Hepatocyte (in vitro differentiated cells): ENCODE data around the gene BBOX1. TPM values are rescaled to one million over a fixed set of nuclear protein-coding genes. Genes with fewer than 3 reads are reported as not detected.

ENCODE experiments used
- DNase-seq: peaks from one replicate; pipeline ENCODE4 v3.0.0-alpha.2; 2016; ENCODE audit warnings: low spot score
- H2AFZ ChIP-seq: fragments of 200-600 bp; sonication (generic); 2 replicates; pipeline ENCODE4 v1.6.0; 2016; ENCODE audit warnings: antibody characterized with exemption, mild to moderate bottlenecking
- H3K27ac ChIP-seq: fragments of 200-600 bp; sonication (generic); 2 replicates; pipeline ENCODE4 v1.5.1; 2016; ENCODE audit warnings: mild to moderate bottlenecking
- H3K27me3 ChIP-seq: fragments of 200-600 bp; sonication (generic); 2 replicates; pipeline ENCODE4 v1.6.1; 2016
- H3K36me3 ChIP-seq: fragments of 200-600 bp; sonication (generic); replicated peaks from 2 replicates; pipeline ENCODE4 v1.5.1; 2016; ENCODE audit warnings: low read depth; ENCODE audit not compliant: insufficient read depth
- H3K4me1 ChIP-seq: fragments of 200-600 bp; sonication (generic); 2 replicates; pipeline ENCODE4 v1.5.1; 2016; ENCODE audit warnings: mild to moderate bottlenecking, moderate library complexity; ENCODE audit not compliant: insufficient read depth
- H3K4me2 ChIP-seq: fragments of 200-600 bp; sonication (generic); 2 replicates; pipeline ENCODE4 v1.6.0; 2016
- H3K4me3 ChIP-seq: fragments of 200-600 bp; sonication (generic); 2 replicates; pipeline ENCODE4 v1.5.1; 2016; ENCODE audit warnings: mild to moderate bottlenecking
- H3K79me2 ChIP-seq: fragments of 200-600 bp; sonication (generic); 2 replicates; pipeline ENCODE4 v1.6.0; 2017; ENCODE audit warnings: mild to moderate bottlenecking
- H3K9me2 ChIP-seq: fragments of 200-600 bp; sonication (generic); replicated peaks from 2 replicates; pipeline ENCODE4 v1.6.0; 2017; ENCODE audit warnings: mild to moderate bottlenecking; ENCODE audit not compliant: insufficient read depth
- H3K9me3 ChIP-seq: fragments of 200-600 bp; sonication (generic); 2 replicates; pipeline ENCODE4 v1.5.1; 2016; ENCODE audit warnings: low read depth, mild to moderate bottlenecking
- H4K20me1 ChIP-seq: fragments of 200-600 bp; sonication (generic); 2 replicates; pipeline ENCODE4 v1.6.0; 2016; ENCODE audit warnings: mild to moderate bottlenecking; ENCODE audit not compliant: insufficient read depth, poor library complexity, severe bottlenecking
- EZH2 ChIP-seq: fragments of 200-600 bp; sonication (generic); IDR thresholded peaks from 2 replicates; pipeline ENCODE4 v1.6.1; 2016; ENCODE audit warnings: antibody characterized with exemption, mild to moderate bottlenecking, borderline replicate concordance
- EZH2phosphoT487 ChIP-seq: fragments of 200-600 bp; sonication (generic); IDR thresholded peaks from one replicate; pipeline ENCODE4 v1.6.1; 2018; ENCODE audit warnings: antibody characterized with exemption, mild to moderate bottlenecking, low read depth, moderate library complexity; ENCODE audit not compliant: unreplicated experiment, severe bottlenecking
- WGBS: methylation state at CpG from one replicate; pipeline ENCODE4 v1.1.6; 2016; ENCODE audit warnings: low lambda C conversion rate; ENCODE audit errors: missing lambda C conversion rate; 5-methylcytosine and 5-hydroxymethylcytosine counted together
- polyA plus RNA-seq: library from polyadenylated mRNA; unstranded; fragments of >200 nt; fragmentation: Nextera tagmentation; extraction: Ambion mirVana; gene quantifications from 2 replicates; pipeline ENCODE4 v1.2.1, GENCODE V29; 2016
- total RNA-seq: library from RNA; depleted of rRNA; stranded (reverse); fragments of >200 nt; gene quantifications from 2 replicates; pipeline ENCODE4 v1.2.3, GENCODE V29; 2014
- TF ChIP-seq, protein P1 (sequence below): fragments of 200-600 bp; sonication (generic); IDR thresholded peaks from 2 replicates; pipeline ENCODE4 v1.5.1; 2016; ENCODE audit warnings: antibody characterized with exemption, mild to moderate bottlenecking; ENCODE audit not compliant: poor library complexity

The BBOX1 gene
- total and polyA plus RNA-seq, 2 experiments from 2014 or later: 0.56 to 1.6 TPM

- no peak overlapping the region for H2AFZ ChIP-seq
Observed at GRCh38 chr11:27013781-27014361, 26.7 kb upstream of the BBOX1 start.

GRCh38 chr11:27018902-27019529 is 21.6 kb upstream of the BBOX1 start:
- H4K20me1 ChIP-seq: no peaks in the 10 kb centered on the region
- H3K4me2 ChIP-seq: no peak overlapping the region
- H3K4me1 ChIP-seq: peaks cover 10% of the 10 kb centered on the region
- no peak for DNase-seq
- no peak overlapping the region for H3K4me3 ChIP-seq
- H3K36me3 ChIP-seq: no peaks in the 10 kb centered on the region
- TF ChIP-seq EZH2 (no peak), EZH2phosphoT487 (no peak)
- TF ChIP-seq, protein P1, sequence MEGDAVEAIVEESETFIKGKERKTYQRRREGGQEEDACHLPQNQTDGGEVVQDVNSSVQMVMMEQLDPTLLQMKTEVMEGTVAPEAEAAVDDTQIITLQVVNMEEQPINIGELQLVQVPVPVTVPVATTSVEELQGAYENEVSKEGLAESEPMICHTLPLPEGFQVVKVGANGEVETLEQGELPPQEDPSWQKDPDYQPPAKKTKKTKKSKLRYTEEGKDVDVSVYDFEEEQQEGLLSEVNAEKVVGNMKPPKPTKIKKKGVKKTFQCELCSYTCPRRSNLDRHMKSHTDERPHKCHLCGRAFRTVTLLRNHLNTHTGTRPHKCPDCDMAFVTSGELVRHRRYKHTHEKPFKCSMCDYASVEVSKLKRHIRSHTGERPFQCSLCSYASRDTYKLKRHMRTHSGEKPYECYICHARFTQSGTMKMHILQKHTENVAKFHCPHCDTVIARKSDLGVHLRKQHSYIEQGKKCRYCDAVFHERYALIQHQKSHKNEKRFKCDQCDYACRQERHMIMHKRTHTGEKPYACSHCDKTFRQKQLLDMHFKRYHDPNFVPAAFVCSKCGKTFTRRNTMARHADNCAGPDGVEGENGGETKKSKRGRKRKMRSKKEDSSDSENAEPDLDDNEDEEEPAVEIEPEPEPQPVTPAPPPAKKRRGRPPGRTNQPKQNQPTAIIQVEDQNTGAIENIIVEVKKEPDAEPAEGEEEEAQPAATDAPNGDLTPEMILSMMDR: no peak
- H3K9me3 ChIP-seq: no peaks in the 10 kb centered on the region
- no peaks in the 10 kb centered on the region for H3K9me2 ChIP-seq
- no peak overlapping the region for H3K27ac ChIP-seq
- no peak overlapping the region for H2AFZ ChIP-seq
- no peaks in the 10 kb centered on the region for H3K27me3 ChIP-seq
- no peaks in the 10 kb centered on the region for H3K79me2 ChIP-seq

More at GRCh38 chr11:27013781-27014361, 26.7 kb upstream of the BBOX1 start:
- Histone ChIP-seq H3K27me3 (no peaks in the 10 kb centered on the region), H3K9me3 (no peaks in the 10 kb centered on the region), H3K27ac (peak overlapping the region; percentile 57), H3K4me1 (peaks cover 27% of the 10 kb centered on the region), H3K4me2 (peak overlapping the region; percentile 57), H3K4me3 (no peak overlapping the region), H4K20me1 (no peaks in the 10 kb centered on the region), H3K9me2 (no peaks in the 10 kb centered on the region), H3K79me2 (no peaks in the 10 kb centered on the region), H3K36me3 (no peaks in the 10 kb centered on the region)
- 15% methylated on average over 4 of the region's 4 CpGs for WGBS
- TF ChIP-seq, protein P1: no peak
- DNase-seq: peak; percentile 32

- Histone ChIP-seq H3K4me2 (no peak overlapping the region), H3K4me1 (peaks cover 5% of the 10 kb centered on the region), H3K9me2 (no peaks in the 10 kb centered on the region), H3K27ac (no peak overlapping the region), H3K4me3 (no peak overlapping the region), H3K79me2 (no peaks in the 10 kb centered on the region), H3K36me3 (no peaks in the 10 kb centered on the region), H4K20me1 (no peaks in the 10 kb centered on the region), H3K27me3 (no peaks in the 10 kb centered on the region), H3K9me3 (no peaks in the 10 kb centered on the region), H2AFZ (no peak overlapping the region)
- peak; percentile 42 for DNase-seq
- whole genome bisulfite sequencing: 74% methylated on average over 2 of the region's 2 CpGs
- TF ChIP-seq, protein P1: no peak
- TF ChIP-seq EZH2phosphoT487: no peak
Observed at GRCh38 chr11:27020751-27021150, 19.9 kb upstream of the BBOX1 start.
